T-helper 1 cell treated with Interleukin-12 subunit alpha and Interleukin-12 subunit beta and Interleukin-4 antibody, amounts not matched to agents 30 ng/mL and 1 ng/mL, for 36 hours (primary cell): ENCODE results near the gene DAB1. TPM values are rescaled to one million over a fixed set of nuclear protein-coding genes. Genes with fewer than 3 reads are reported as not detected.

Source experiments
- intact Hi-C: fragments of 100-400 bp; cut with micrococcal nuclease; formaldehyde crosslinking; loops from one replicate; pipeline ENCODE4 v1.15.1; 2024
- total RNA-seq: library from RNA; stranded (reverse); gene quantifications from 2 replicates; pipeline ENCODE4 v1.2.3, GENCODE V29; 2022

DAB1 gene
- total RNA-seq, 1 donor from 2014 or later: 0.15 TPM

GRCh38 chr1:57418971-57419370 lies 4.9 kb downstream of the DAB1 start:
- intact Hi-C loops: no loop called here

GRCh38 chr1:57411262-57411661 lies 12.6 kb downstream of the DAB1 start:
- intact Hi-C loops: no loop called here

GRCh38 chr1:57410508-57410907 lies 13.4 kb downstream of the DAB1 start:
- intact Hi-C loops: no loop called here

- intact Hi-C loops: no loop called here
These were observed 15.9 kb downstream of the DAB1 start for GRCh38 chr1:57407928-57408327.

GRCh38 chr1:57406428-57406970 lies 17.4 kb downstream of the DAB1 start:
- intact Hi-C loops: no loop called here

- intact Hi-C loops: no loop called here
These were observed 19.0 kb downstream of the DAB1 start for GRCh38 chr1:57404884-57405283.

- intact Hi-C loops: no loop called here
These were observed 20.7 kb downstream of the DAB1 start for GRCh38 chr1:57403201-57403600.

- intact Hi-C loops: no loop called here
These were observed 22.2 kb downstream of the DAB1 start for GRCh38 chr1:57401671-57402070.

- intact Hi-C loops: no loop called here
These were observed 23.8 kb downstream of the DAB1 start for GRCh38 chr1:57400048-57400447.

GRCh38 chr1:57393058-57393584 lies 30.7 kb downstream of the DAB1 start:
- intact Hi-C loops: no loop called here

GRCh38 chr1:57385336-57385735 lies 38.5 kb downstream of the DAB1 start:
- intact Hi-C loops: no loop called here

GRCh38 chr1:57384901-57385300 lies 39.0 kb downstream of the DAB1 start:
- intact Hi-C loops: no loop called here

GRCh38 chr1:57384284-57384683 lies 39.6 kb downstream of the DAB1 start:
- intact Hi-C loops: no loop called here

- intact Hi-C loops: no loop called here
These were observed 42.0 kb downstream of the DAB1 start for GRCh38 chr1:57381871-57382270.

GRCh38 chr1:57381426-57381825 lies 42.4 kb downstream of the DAB1 start:
- intact Hi-C loops: no loop called here

GRCh38 chr1:57380923-57381322 lies 42.9 kb downstream of the DAB1 start:
- intact Hi-C loops: no loop called here

- intact Hi-C loops: no loop called here
These were observed 45.3 kb downstream of the DAB1 start for GRCh38 chr1:57378534-57378933.

- intact Hi-C loops: no loop called here
These were observed 46.3 kb downstream of the DAB1 start for GRCh38 chr1:57377339-57378139.

- intact Hi-C loops: no loop called here
These were observed 47.8 kb downstream of the DAB1 start for GRCh38 chr1:57376041-57376440.

- intact Hi-C loops: no loop called here
These were observed 54.0 kb downstream of the DAB1 start for GRCh38 chr1:57369889-57370288.

GRCh38 chr1:57367945-57368344 lies 55.9 kb downstream of the DAB1 start:
- intact Hi-C loops: no loop called here

GRCh38 chr1:57363643-57364042 lies 60.2 kb downstream of the DAB1 start:
- intact Hi-C loops: no loop called here

- intact Hi-C loops: no loop called here
These were observed 60.7 kb downstream of the DAB1 start for GRCh38 chr1:57363165-57363564.
